Loucy (cell line): ENCODE data around the gene DDX24.

Experiments used
- H2AFZ ChIP-seq: fragments of 200-600 bp; sonication (generic); 2 replicates; pipeline ENCODE4 v1.6.0; 2016; ENCODE audit warnings: antibody characterized with exemption, mild to moderate bottlenecking, low read length, moderate library complexity
- H3F3A ChIP-seq: fragments of 200-600 bp; 2 replicates; pipeline ENCODE4 v1.6.0; 2016; ENCODE audit warnings: antibody characterized with exemption, low read depth, mild to moderate bottlenecking
- H3K27me3 ChIP-seq: fragments of 200-600 bp; sonication (generic); 2 replicates; pipeline ENCODE4 v1.6.1; 2014; ENCODE audit warnings: low read length, mild to moderate bottlenecking; ENCODE audit not compliant: insufficient read depth, poor library complexity, severe bottlenecking
- H3K36me3 ChIP-seq: fragments of 200-600 bp; sonication (generic); 2 replicates; pipeline ENCODE4 v1.6.1; 2016; ENCODE audit warnings: low read length; ENCODE audit not compliant: insufficient read depth
- H3K4me1 ChIP-seq: fragments of 200-600 bp; sonication (generic); 2 replicates; pipeline ENCODE4 v1.5.1; 2014; ENCODE audit warnings: low read length, mild to moderate bottlenecking; ENCODE audit not compliant: insufficient read depth, poor library complexity, severe bottlenecking
- H3K4me2 ChIP-seq: fragments of 200-600 bp; sonication (generic); 2 replicates; pipeline ENCODE4 v1.6.0; 2014; ENCODE audit warnings: antibody characterized with exemption, low read length, low read depth, mild to moderate bottlenecking; ENCODE audit not compliant: poor library complexity, severe bottlenecking
- H3K4me3 ChIP-seq: fragments of 200-600 bp; sonication (generic); 2 replicates; pipeline ENCODE4 v1.5.1; 2014; ENCODE audit warnings: low read length, mild to moderate bottlenecking, mixed read lengths; ENCODE audit not compliant: poor library complexity, severe bottlenecking
- H3K79me2 ChIP-seq: fragments of 200-600 bp; sonication (generic); 2 replicates; pipeline ENCODE4 v1.6.1; 2014; ENCODE audit warnings: low read length; ENCODE audit not compliant: insufficient read depth
- H3K9ac ChIP-seq: fragments of 200-600 bp; sonication (generic); 2 replicates; pipeline ENCODE4 v1.6.0; 2014; ENCODE audit warnings: mild to moderate bottlenecking, low read depth, low read length, moderate library complexity; ENCODE audit not compliant: poor library complexity, severe bottlenecking
- H3K9me2 ChIP-seq: fragments of 200-600 bp; sonication (generic); replicated peaks from 2 replicates; pipeline ENCODE4 v1.6.1; 2016; ENCODE audit warnings: low read depth, low read length, mixed read lengths
- H3K9me3 ChIP-seq: fragments of 200-600 bp; sonication (generic); 2 replicates; pipeline ENCODE4 v1.6.1; 2014; ENCODE audit warnings: mild to moderate bottlenecking, antibody characterized with exemption, low read length, low read depth; ENCODE audit not compliant: insufficient read depth
- H4K20me1 ChIP-seq: fragments of 200-600 bp; sonication (generic); 2 replicates; pipeline ENCODE4 v1.6.0; 2014; ENCODE audit warnings: antibody characterized with exemption, low read length, mild to moderate bottlenecking; ENCODE audit not compliant: insufficient read depth, poor library complexity, severe bottlenecking
- EZH2phosphoT487 ChIP-seq: fragments of 200-600 bp; IDR thresholded peaks from 2 replicates; pipeline ENCODE4 v1.6.1; 2018; ENCODE audit warnings: antibody characterized with exemption, mild to moderate bottlenecking, moderate library complexity, borderline replicate concordance
- TF ChIP-seq, protein P1 (sequence below): fragments of 200-600 bp; sonication (generic); conservative IDR thresholded peaks from 2 replicates; pipeline ENCODE4 v1.5.1; 2014; ENCODE audit warnings: mild to moderate bottlenecking, antibody characterized with exemption, low read length

Gene DDX24

DNA sequence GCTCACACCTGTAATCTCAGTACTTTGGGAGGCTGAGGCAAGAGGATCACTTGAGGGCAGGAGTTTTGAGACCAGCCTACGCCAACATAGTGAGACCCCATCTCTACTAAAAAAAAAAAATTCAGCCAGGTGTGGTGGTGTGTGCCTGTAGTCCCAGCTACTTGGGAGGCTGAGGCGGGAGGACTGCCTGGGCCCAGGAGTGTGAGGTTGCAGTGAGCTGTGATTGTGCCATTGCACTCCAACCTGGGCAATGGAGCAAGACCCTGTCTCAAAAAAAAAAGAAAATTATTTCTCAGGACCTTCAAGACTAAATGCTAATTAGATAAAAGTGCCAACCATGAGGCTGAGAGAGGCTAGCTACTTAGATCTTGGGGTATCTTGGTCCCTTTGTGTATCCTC is 31.4 kb downstream of the DDX24 start:
- Histone ChIP-seq H3K9me2 (no peaks in the 10 kb centered on the region), H2AFZ (no peak overlapping the region), H3K9me3 (no peaks in the 10 kb centered on the region), H3K4me1 (no peaks in the 10 kb centered on the region), H3F3A (no peaks in the 10 kb centered on the region), H3K4me2 (no peak overlapping the region), H4K20me1 (no peaks in the 10 kb centered on the region), H3K27me3 (no peaks in the 10 kb centered on the region), H3K9ac (no peak overlapping the region), H3K4me3 (no peak overlapping the region), H3K79me2 (no peaks in the 10 kb centered on the region), H3K36me3 (peaks cover 82% of the 10 kb centered on the region; the same call in 1 of the 2 replicates)
- TF ChIP-seq, protein P1, sequence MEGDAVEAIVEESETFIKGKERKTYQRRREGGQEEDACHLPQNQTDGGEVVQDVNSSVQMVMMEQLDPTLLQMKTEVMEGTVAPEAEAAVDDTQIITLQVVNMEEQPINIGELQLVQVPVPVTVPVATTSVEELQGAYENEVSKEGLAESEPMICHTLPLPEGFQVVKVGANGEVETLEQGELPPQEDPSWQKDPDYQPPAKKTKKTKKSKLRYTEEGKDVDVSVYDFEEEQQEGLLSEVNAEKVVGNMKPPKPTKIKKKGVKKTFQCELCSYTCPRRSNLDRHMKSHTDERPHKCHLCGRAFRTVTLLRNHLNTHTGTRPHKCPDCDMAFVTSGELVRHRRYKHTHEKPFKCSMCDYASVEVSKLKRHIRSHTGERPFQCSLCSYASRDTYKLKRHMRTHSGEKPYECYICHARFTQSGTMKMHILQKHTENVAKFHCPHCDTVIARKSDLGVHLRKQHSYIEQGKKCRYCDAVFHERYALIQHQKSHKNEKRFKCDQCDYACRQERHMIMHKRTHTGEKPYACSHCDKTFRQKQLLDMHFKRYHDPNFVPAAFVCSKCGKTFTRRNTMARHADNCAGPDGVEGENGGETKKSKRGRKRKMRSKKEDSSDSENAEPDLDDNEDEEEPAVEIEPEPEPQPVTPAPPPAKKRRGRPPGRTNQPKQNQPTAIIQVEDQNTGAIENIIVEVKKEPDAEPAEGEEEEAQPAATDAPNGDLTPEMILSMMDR: no peak
- no peak for TF ChIP-seq EZH2phosphoT487

DNA sequence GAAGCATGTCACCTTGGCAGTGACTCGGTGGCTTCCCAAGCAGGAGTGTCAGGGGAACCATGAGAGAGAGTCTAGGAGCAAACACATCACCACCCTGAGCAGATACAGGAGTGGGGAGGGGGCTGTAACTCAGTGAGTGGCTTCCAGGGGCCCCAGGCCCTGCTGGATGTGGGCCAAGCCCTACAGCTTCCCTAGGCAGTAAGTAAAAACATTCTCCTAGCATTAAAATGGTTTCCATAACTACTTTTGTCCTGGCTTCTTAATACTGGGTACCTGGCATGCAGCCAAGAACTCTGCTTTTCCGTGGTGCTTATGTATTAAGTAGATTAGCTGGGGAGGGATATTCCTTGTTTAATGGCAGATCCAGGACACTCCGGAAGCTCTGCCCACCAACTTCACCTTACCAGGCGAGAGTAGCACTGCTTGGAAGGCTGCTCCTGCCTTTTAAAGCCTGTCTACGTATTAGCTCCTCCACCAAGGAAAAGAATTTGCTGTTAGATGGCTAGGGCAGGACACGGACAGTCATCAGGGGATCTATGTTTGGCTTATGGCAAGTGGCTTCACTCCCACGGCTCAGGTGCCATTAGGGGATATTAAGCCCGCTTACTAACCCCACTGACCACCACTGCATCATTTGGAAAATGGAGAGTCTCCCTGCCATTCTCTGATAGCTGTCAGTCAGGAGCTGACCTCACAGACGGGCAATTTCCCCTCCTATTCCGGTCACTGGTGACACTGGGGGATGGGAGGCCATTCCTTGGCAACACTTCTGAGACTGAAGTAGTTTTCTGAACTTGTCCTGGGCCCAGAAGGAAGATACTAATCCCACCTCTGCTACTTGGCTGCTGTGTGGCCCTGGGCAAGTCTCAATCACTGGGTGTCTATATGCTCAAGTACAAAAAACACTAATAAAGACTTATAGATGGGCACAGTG is 32.0 kb downstream of the DDX24 start:
- H3K9ac ChIP-seq: no peak overlapping the region
- no peaks in the 10 kb centered on the region for H3K27me3 ChIP-seq
- no peak for TF ChIP-seq EZH2phosphoT487
- TF ChIP-seq, protein P1: no peak
- no peaks in the 10 kb centered on the region for H3K79me2 ChIP-seq
- no peak overlapping the region for H3K4me3 ChIP-seq
- H3K4me2 ChIP-seq: no peak overlapping the region
- no peaks in the 10 kb centered on the region for H3F3A ChIP-seq
- no peak overlapping the region for H2AFZ ChIP-seq
- H3K36me3 ChIP-seq: peaks cover 82% of the 10 kb centered on the region; the same call in 1 of the 2 replicates
- H3K9me2 ChIP-seq: no peaks in the 10 kb centered on the region
- H4K20me1 ChIP-seq: no peaks in the 10 kb centered on the region
- no peaks in the 10 kb centered on the region for H3K4me1 ChIP-seq
- no peaks in the 10 kb centered on the region for H3K9me3 ChIP-seq

DNA sequence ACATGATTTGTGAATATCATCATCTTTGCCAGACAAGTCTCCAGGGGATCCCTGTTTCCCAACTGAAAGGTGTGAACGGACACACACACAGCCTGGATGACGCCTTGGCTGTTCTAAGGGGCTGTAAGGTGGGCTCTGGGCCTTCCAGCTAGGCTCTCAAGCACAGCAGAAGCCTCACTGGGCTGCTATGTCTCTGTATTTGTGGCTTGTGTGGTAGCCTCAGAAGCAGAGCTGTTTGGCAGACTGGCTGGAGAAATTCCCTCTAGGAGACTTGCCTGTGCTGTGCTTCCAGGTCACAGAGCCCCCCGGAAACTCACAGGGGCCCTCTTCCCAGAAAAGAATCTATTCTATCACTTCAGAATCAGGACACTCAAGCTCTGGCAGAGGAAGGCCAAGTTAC is 33.4 kb downstream of the DDX24 start:
- H3K4me2 ChIP-seq: no peak overlapping the region
- no peak overlapping the region for H3K9ac ChIP-seq
- H3K9me2 ChIP-seq: no peaks in the 10 kb centered on the region
- TF ChIP-seq, protein P1: no peak
- TF ChIP-seq EZH2phosphoT487: no peak
- H3F3A ChIP-seq: no peaks in the 10 kb centered on the region
- no peaks in the 10 kb centered on the region for H3K9me3 ChIP-seq
- no peaks in the 10 kb centered on the region for H4K20me1 ChIP-seq
- no peaks in the 10 kb centered on the region for H3K4me1 ChIP-seq
- no peak overlapping the region for H2AFZ ChIP-seq
- H3K36me3 ChIP-seq: peaks cover 72% of the 10 kb centered on the region; the same call in 1 of the 2 replicates
- H3K27me3 ChIP-seq: no peaks in the 10 kb centered on the region
- no peaks in the 10 kb centered on the region for H3K79me2 ChIP-seq
- H3K4me3 ChIP-seq: no peak overlapping the region
